PC-3 (cell line): ENCODE data around the gene TMCO5A. TPM values are rescaled to one million over a fixed set of nuclear protein-coding genes. Genes with fewer than 3 reads are reported as not detected.

Experiments used
- ATAC-seq: fragments of 200-7000 bp; cut with Tn5 transposase; 2 replicates; pipeline ENCODE4 v1.9.1; 2020; ENCODE audit warnings: mild to moderate bottlenecking, moderate library complexity
- BruUV-seq: library from RNA; stranded (reverse); fragments of 400-500 nt; replicated peaks from 2 replicates; lab custom pipeline; 2021; lab: Mats Ljungman, UMichigan
- CTCF ChIA-PET: fragments of 300-600 bp; sonication (Branson Sonifier 250); formaldehyde crosslinking; loops from one replicate; lab custom pipeline; 2022; ENCODE audit warnings: antibody characterized with exemption; lab: Charles Lee
- POLR2A ChIA-PET: fragments of 300-600 bp; sonication (Branson Sonifier 250); formaldehyde crosslinking; loops from one replicate; lab custom pipeline; 2022; ENCODE audit warnings: antibody characterized with exemption; ENCODE audit not compliant: unreplicated experiment; lab: Charles Lee
- DNase-seq: peaks from one replicate; pipeline ENCODE4 v3.0.0-alpha.2; 2015
- H2AFZ ChIP-seq: fragments of 300-600 bp; sonication (generic); 2 replicates; pipeline ENCODE4 v1.6.0; 2016; ENCODE audit warnings: antibody characterized with exemption, low read length
- H3F3A ChIP-seq: fragments of 300-600 bp; sonication (generic); one replicate; pipeline ENCODE4 v1.6.0; 2017; ENCODE audit warnings: antibody characterized with exemption, low read length, control low read depth, mild to moderate bottlenecking; ENCODE audit not compliant: unreplicated experiment
- H3K27ac ChIP-seq: fragments of 300-600 bp; sonication (generic); 2 replicates; pipeline ENCODE4 v1.5.1; 2016; ENCODE audit warnings: mild to moderate bottlenecking, low read length
- H3K27me3 ChIP-seq: fragments of 300-600 bp; sonication (generic); 2 replicates; pipeline ENCODE4 v1.6.1; 2016; ENCODE audit warnings: low read length, mixed read lengths
- H3K36me3 ChIP-seq: fragments of 300-600 bp; sonication (generic); 2 replicates; pipeline ENCODE4 v1.6.1; 2016; ENCODE audit warnings: low read depth, mixed run types, low read length, mixed read lengths
- H3K4me1 ChIP-seq: fragments of 300-600 bp; sonication (generic); 2 replicates; pipeline ENCODE4 v1.5.1; 2016; ENCODE audit warnings: low read length; ENCODE audit not compliant: insufficient read depth
- H3K4me2 ChIP-seq: fragments of 300-600 bp; sonication (generic); 2 replicates; pipeline ENCODE4 v1.6.0; 2016; ENCODE audit warnings: low read length
- H3K4me3 ChIP-seq: fragments of 300-600 bp; sonication (generic); 2 replicates; pipeline ENCODE4 v1.5.1; 2016; ENCODE audit warnings: mild to moderate bottlenecking, low read length, mixed read lengths
- H3K79me2 ChIP-seq: fragments of 300-600 bp; sonication (generic); 2 replicates; pipeline ENCODE4 v1.6.1; 2017; ENCODE audit warnings: low read length, mixed read lengths
- H3K9ac ChIP-seq: fragments of 300-600 bp; sonication (generic); 2 replicates; pipeline ENCODE4 v1.6.0; 2016; ENCODE audit warnings: mild to moderate bottlenecking, low read length
- H3K9me2 ChIP-seq: fragments of 300-600 bp; sonication (generic); replicated peaks from 2 replicates; pipeline ENCODE4 v1.6.1; 2016; ENCODE audit warnings: mixed run types, low read length, mixed read lengths
- H3K9me3 ChIP-seq: fragments of 300-600 bp; sonication (generic); 2 replicates; pipeline ENCODE4 v1.6.1; 2016; ENCODE audit warnings: low read length, mixed read lengths
- H4K20me1 ChIP-seq: fragments of 300-600 bp; sonication (generic); 2 replicates; pipeline ENCODE4 v1.6.1; 2016; ENCODE audit warnings: low read length, mixed read lengths
- EZH2 ChIP-seq: fragments of 300-600 bp; sonication (generic); IDR thresholded peaks from one replicate; pipeline ENCODE4 v1.6.1; 2017; ENCODE audit warnings: antibody characterized with exemption, mild to moderate bottlenecking, low read length; ENCODE audit not compliant: unreplicated experiment
- EZH2phosphoT487 ChIP-seq: fragments of 300-600 bp; sonication (generic); IDR thresholded peaks from 2 replicates; pipeline ENCODE4 v1.6.1; 2018; ENCODE audit warnings: mild to moderate bottlenecking, antibody characterized with exemption, low read length, borderline replicate concordance
- intact Hi-C: fragments of 100-400 bp; cut with micrococcal nuclease; formaldehyde crosslinking; loops from 2 replicates; pipeline ENCODE4 v1.9.0; 2023
- total RNA-seq: library from RNA; depleted of rRNA; stranded (reverse); fragments of >200 nt; gene quantifications from 2 replicates; pipeline ENCODE4 v1.2.3, GENCODE V29; 2014
- TF ChIP-seq, protein P1 (sequence below): fragments of 300-600 bp; sonication (generic); conservative IDR thresholded peaks from 2 replicates; pipeline ENCODE4 v1.5.1; 2017; ENCODE audit warnings: antibody characterized with exemption, low read depth, mild to moderate bottlenecking, low read length

Gene TMCO5A
- total RNA-seq, 1 experiment from 2014 or later: not detected

DNA sequence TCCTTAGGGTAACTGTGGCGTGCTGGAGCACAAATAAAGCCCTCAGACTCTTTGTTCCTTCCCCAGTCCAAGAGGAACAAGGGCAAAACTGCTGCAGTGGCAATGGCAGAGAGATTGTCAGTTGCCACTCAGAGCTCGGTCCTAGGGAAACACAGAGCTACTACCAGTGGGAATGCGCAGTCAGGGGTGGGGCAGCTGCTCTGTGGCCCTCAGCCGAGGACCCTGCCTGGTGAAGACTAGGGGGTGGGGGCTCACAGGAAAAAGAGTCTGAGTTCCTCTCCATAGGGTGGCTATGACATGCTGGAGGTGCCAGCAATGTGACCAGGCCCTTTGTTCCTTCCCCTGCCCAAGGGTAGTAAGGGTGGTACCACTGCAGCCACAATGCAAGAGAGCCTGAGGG lies 43.8 kb downstream of the TMCO5A start:
- Histone ChIP-seq H4K20me1 (no peaks in the 10 kb centered on the region), H3K4me3 (no peak overlapping the region), H3K79me2 (no peaks in the 10 kb centered on the region), H3K9ac (no peak overlapping the region), H3K27ac (no peak overlapping the region), H3K4me2 (no peak overlapping the region), H3K36me3 (no peaks in the 10 kb centered on the region), H2AFZ (no peak overlapping the region), H3F3A (no peaks in the 10 kb centered on the region), H3K27me3 (no peaks in the 10 kb centered on the region), H3K4me1 (no peaks in the 10 kb centered on the region), H3K9me2 (no peaks in the 10 kb centered on the region), H3K9me3 (no peaks in the 10 kb centered on the region)
- ChIA-PET CTCF (no interaction called here), POLR2A (no interaction called here)
- DNase-seq: no peak
- BruUV-seq: no TSS peak
- intact Hi-C loops: no loop called here
- TF ChIP-seq EZH2 (no peak), EZH2phosphoT487 (no peak)
- TF ChIP-seq, protein P1, sequence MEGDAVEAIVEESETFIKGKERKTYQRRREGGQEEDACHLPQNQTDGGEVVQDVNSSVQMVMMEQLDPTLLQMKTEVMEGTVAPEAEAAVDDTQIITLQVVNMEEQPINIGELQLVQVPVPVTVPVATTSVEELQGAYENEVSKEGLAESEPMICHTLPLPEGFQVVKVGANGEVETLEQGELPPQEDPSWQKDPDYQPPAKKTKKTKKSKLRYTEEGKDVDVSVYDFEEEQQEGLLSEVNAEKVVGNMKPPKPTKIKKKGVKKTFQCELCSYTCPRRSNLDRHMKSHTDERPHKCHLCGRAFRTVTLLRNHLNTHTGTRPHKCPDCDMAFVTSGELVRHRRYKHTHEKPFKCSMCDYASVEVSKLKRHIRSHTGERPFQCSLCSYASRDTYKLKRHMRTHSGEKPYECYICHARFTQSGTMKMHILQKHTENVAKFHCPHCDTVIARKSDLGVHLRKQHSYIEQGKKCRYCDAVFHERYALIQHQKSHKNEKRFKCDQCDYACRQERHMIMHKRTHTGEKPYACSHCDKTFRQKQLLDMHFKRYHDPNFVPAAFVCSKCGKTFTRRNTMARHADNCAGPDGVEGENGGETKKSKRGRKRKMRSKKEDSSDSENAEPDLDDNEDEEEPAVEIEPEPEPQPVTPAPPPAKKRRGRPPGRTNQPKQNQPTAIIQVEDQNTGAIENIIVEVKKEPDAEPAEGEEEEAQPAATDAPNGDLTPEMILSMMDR: no peak
- ATAC-seq: no peak

GRCh38 chr15:37979671-37980409 lies 45.4 kb downstream of the TMCO5A start:
- Histone ChIP-seq H4K20me1 (no peaks in the 10 kb centered on the region), H3K9me2 (no peaks in the 10 kb centered on the region), H3K36me3 (no peaks in the 10 kb centered on the region), H3K4me1 (no peaks in the 10 kb centered on the region), H3K4me3 (no peak overlapping the region), H3F3A (no peaks in the 10 kb centered on the region), H3K4me2 (no peak overlapping the region), H2AFZ (no peak overlapping the region), H3K27ac (no peak overlapping the region), H3K9ac (no peak overlapping the region), H3K79me2 (no peaks in the 10 kb centered on the region), H3K9me3 (no peaks in the 10 kb centered on the region), H3K27me3 (no peaks in the 10 kb centered on the region)
- ATAC-seq (no peak), DNase-seq (no peak)
- POLR2A ChIA-PET: no interaction called here
- BruUV-seq: no TSS peak
- intact Hi-C loops: no loop called here
- CTCF ChIA-PET: no interaction called here
- no peak for TF ChIP-seq EZH2phosphoT487
- TF ChIP-seq, protein P1: no peak
- TF ChIP-seq EZH2: no peak

DNA sequence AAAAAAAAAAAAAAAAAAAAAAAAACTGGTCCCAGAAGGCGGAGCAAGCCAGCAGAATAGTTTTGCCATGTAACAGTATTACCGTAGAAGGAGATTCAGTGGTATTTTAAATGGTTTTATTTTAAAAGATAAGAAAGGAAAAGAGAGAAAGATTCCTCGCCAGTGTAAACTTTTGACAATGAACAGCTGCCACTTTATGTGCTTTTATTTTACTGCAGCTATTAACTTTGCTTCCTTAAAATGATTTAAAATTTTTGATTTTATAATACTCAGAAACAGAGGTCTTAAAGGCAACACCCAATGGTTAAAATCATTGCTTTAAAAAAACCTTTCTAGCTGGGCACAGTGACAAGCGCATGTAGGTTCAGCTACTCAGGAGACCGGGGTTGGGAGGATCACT lies 46.8 kb downstream of the TMCO5A start:
- POLR2A ChIA-PET: interaction anchor here (0.7 kb wide), 1 partner anchor 15 kb away, joined by 3 read pairs; no protein-coding TSS in a partner anchor
- H2AFZ ChIP-seq: no peak overlapping the region

More for the DNA sequence above, 46.8 kb downstream of the TMCO5A start:
- TF ChIP-seq, protein P1: no peak
- no peak for TF ChIP-seq EZH2
- no peak for TF ChIP-seq EZH2phosphoT487
- H3F3A ChIP-seq: no peaks in the 10 kb centered on the region
- H3K4me3 ChIP-seq: no peak overlapping the region
- CTCF ChIA-PET: interaction anchor here (0.7 kb wide), 1 partner anchor 644 kb away, joined by 3 read pairs; no protein-coding TSS in a partner anchor
- no TSS peak for BruUV-seq
- no peaks in the 10 kb centered on the region for H3K9me2 ChIP-seq
- ATAC-seq: no peak
- H3K27me3 ChIP-seq: no peaks in the 10 kb centered on the region
- H4K20me1 ChIP-seq: no peaks in the 10 kb centered on the region
- DNase-seq: no peak
- no peaks in the 10 kb centered on the region for H3K4me1 ChIP-seq
- H3K9ac ChIP-seq: no peak overlapping the region
- H3K27ac ChIP-seq: no peak overlapping the region
- no peaks in the 10 kb centered on the region for H3K36me3 ChIP-seq
- no peak overlapping the region for H3K4me2 ChIP-seq
- H3K79me2 ChIP-seq: no peaks in the 10 kb centered on the region
- no peaks in the 10 kb centered on the region for H3K9me3 ChIP-seq
- intact Hi-C loops: no loop called here
